IPS-11a (cell line): ENCODE data around the gene RPS23.

Source experiments
- H3K4me3 ChIP-seq: one replicate; pipeline ENCODE4 v1.5.1; 2013; ENCODE audit warnings: low read depth, low read length, control low read depth

Gene RPS23

DNA sequence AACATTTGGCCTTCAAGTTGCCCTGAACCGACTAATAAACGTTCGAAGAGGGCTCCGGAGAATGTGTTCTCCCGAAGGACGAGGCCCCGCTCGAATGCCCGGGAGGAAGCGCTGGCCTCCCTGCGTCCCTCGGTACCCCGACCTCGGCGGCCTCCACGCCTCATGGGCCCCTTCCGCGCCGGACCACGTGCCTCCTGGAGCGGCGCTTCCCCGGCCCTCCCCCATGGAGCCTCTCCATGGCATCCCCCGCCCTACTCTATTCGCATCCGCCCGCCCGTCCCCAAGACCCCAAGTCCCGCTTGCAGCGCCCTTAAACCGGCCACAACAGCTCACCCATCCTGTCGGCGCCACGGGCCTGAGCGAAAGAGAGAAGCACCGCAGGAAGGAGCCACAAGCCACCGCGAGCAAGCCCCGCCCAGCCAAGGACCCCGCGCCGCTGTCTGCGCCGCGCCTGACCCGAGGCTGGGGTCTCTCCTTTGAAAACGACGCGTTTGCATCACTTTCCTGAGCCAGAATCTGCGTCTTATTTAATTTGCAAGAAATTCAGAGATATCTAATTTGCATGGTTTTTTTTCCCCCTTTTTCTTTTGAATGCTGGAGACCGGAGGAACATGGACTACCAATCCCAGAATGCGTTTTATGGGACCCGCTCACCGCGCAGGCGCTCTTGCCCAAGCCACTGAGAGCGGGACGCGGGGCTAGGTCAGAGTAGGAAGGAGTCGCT, at the start of gene RPS23:
RPS23 (minus strand) TSS at position 368 of the 724 bp plus-strand sequence; CDS start at position 337, 31 bp downstream.
- H3K4me3 ChIP-seq: peak within 1 kb of the TSS; percentile 73

DNA sequence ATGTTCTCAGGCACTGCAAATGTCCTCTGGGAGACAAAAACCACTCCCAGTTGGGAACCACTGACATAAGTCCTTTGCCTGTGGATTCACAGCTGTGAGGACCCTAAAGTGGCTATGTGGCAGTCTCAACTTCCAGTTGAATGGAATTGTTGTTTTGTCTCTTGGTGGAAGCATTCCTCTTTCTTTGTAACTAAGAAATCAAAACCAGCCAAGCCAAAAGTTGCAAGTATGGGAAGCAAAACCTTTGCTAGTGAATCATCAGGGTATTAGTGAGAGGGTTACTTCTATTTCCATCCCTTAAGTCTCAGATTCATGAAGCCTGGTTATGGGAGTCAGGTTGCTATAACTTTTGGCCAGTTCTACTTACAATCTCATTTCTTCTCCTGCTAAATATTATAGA, 49.8 kb upstream of the RPS23 start:
- H3K4me3 ChIP-seq: no peak overlapping the region

DNA sequence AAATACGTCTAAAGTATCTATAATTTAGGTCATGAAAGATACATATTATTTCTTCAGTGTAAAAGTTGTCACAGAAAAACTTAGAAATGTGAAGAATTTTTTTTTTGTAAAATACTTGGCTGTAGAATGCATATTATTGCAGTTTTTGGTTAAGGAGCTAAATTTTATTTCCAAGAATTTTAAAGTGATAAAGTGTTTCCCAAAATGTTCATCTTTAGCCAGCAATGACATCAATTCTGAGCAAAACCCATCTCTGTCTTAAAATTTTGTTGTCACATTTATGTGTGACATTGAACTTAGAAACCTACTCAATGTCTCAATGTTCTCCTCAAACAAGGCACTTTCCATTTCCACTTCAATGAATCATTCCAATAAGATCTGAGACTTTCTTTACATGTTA, 47.8 kb upstream of the RPS23 start:
- H3K4me3 ChIP-seq: no peak overlapping the region

DNA sequence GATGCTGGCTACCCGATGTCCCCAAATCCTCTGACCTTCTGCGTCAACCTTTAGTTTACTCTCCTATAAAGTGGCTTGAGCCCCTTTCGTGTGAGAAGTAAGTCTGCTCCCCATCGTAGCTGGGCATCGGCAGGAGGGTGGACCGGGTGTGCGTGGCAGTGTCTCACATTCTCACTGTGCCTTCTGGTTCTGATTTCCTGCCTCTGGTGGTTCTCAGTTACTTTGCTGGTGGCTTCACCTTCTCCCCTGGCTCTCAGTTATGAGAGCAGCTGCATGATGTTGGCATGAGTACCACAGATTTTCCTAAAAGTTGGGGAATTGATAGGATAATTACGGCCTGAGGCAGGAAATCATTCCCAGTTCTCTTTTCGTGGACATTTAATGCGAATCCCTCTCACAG, 47.0 kb upstream of the RPS23 start:
- no peak overlapping the region for H3K4me3 ChIP-seq

DNA sequence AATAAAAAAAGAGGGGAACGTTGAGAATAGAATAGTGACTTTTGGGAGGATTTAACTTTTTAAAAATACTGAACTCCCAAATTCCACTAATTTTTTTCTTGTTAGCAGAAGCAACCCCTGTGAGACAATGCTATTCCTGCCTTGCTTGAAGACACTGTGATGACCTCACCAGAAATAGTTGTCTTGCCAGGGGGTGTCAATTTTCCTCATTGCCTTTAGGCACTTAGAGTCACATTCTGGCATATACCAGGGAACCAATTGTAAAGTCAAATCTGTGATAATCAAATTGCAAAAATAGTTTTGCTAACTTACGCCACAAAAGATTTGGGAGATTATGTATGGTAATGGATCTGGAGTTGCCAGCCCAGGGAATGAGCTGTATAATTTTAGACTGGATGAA, 42.8 kb upstream of the RPS23 start:
- H3K4me3 ChIP-seq: no peak overlapping the region

DNA sequence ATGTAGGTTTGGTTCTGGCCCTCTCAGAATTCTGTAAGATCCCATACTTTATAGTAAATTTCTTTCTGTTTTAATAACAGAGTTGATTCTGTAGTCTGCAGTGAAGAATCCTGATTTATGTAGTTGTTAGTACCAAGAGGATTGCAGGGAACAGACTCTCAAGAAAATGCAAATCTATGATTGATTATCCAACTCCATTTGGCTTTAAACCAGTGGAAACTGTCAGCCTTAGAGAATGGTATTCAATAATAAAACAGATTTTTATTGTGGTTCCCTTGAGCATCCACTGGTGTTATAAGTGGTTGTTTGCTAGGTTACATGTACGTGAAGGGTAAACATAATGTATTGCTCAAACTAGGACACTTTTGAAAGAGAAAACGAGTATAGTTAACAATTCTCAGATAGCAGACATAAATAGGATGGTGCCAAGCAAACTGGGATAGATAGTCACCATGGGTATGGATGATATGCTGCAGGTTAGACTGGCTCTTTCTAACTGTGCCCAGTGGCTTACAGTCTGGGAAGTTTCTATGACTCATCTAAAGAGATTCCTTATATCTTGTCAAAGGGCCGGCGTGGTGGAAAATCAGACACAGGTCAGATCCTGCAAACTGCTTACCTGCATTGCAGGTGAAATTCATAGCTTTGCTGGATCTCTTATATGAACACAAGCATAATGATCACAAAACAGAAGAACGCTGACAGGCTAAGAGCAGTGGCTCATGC, 41.7 kb upstream of the RPS23 start:
- no peak overlapping the region for H3K4me3 ChIP-seq

DNA sequence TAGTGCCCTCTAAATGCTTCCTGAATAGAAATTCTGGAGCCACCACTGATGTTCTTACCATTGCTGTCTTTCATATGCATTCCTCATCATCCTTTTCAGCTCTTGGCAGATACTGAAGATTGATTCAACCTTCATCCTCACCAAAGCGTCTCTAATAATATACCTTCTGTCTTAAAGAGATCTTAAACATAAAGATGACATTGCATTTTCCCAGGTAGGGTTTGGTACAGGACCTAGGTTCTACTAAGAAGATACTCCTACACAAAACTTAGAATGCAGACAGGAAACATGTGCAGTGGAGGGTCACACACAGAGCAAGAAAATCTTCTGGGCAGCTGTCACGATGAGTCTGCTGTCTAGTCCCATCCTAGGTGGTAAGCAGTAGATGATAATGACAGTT, 41.0 kb upstream of the RPS23 start:
- H3K4me3 ChIP-seq: no peak overlapping the region

DNA sequence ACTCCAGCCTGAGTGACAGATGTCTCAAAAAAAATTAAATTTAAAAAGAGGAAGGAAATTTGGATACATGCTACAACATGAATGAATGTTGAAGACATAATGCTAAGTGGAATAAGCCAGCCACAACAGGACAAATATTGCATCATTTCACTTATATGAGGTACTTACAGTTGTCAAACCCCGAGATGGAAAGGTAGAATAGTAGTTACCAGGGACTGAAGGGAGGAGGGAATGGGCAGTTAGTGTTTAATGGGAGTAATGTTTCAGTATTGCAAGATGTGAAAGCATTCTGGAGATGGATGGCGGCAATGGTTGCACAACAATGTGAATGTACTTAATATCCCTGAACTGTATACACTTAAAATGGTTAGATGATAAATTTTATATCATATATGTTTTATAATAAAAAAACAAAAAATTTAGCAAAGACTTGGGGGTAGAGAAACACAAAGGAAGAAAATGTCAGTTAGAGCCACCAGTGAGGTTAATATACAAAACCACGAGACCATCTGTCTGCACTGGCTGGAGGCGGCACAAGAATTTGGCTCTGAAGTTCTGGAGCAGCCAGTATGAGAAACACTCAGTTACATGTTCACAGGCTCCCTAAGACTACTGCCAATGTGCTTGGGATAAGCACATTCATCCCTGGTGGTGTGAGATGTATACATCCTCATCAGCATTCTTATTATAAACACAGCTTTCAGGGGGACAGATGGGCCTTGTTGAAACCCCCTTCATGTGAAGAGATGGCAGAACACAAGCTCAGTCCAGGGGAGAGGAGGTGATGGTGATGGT, 37.0 kb upstream of the RPS23 start:
- H3K4me3 ChIP-seq: no peak overlapping the region

DNA sequence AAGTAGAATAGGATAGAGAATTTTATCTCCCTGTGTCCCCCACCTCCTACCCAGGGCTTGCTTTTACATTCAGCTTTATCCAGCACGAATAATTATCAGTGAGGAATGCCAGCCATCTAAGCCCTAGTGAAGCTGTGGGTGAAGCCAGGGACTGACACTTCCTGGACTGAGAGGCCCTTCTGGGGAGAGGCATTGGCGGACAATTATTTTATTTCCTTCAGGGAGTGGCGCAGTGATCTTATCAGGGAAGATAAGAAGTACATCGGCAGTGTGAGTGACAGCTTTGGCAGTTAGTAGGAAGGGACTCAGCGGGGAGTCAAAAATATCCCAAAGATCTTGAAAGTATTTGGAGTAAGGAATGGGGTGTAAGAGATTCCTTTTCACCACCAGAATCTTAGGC, 34.9 kb upstream of the RPS23 start:
- H3K4me3 ChIP-seq: no peak overlapping the region

DNA sequence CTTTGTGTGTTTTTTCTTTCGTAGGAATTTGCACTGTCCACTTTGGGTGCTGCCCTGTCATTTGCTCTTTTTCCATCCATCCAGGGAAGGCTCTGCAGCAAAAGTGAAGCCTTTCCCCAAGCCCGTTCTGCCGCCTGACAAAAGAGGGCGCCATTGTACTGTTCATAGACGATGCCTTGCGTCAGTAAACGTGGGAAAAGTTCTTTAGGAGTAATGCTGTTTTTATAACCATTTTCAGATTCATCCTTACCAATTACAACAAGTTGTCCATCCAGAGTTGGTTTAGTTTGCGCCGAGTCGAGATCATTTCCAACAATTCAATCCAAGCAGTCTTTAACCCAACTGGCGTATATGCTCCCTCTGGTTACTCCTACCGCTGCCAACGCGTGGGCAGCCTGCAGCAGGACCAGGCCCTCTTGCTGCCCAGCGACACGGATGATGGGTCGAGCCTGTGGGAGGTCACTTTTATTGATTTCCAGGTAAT, 34.3 kb upstream of the RPS23 start:
- H3K4me3 ChIP-seq: no peak overlapping the region

DNA sequence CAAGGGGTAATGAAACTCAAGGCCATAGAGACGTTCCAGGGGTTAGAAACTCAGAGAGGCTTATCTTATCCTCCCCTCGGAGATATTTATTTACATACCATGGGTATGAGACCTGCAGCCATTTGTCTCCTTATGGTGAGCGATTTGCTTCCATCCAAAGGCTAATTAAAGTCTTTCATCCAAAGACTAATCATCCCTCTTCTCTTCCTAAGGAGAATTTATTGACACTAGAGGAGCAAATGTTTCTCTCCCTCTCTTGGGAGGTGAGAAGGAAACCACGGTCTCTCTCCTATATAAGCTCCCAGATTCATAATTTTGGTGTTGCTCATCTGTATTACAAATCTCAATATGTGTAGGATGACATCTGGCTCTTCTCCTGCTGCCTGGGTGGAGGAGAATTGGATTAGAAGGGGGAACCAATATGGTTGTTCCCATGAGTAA, 31.0 kb upstream of the RPS23 start:
- no peak overlapping the region for H3K4me3 ChIP-seq

DNA sequence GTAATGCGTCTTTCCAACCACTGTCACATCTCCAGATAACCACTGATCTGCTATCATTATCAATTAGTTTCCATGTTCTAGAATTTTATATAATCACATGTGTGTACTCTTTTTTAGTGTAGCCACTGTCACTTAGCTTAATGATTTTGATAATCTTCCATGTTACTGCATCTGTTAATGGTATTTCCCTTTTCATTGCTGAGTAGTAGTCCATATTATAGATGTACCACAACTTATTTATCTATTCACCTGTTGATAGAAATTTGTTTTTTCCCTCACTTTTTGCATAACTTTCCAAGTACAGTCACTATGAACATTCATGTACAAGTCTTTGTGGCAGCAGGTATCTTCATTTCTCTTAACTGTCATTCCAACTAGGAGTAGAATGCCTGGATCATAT, 30.3 kb upstream of the RPS23 start:
- no peak overlapping the region for H3K4me3 ChIP-seq

DNA sequence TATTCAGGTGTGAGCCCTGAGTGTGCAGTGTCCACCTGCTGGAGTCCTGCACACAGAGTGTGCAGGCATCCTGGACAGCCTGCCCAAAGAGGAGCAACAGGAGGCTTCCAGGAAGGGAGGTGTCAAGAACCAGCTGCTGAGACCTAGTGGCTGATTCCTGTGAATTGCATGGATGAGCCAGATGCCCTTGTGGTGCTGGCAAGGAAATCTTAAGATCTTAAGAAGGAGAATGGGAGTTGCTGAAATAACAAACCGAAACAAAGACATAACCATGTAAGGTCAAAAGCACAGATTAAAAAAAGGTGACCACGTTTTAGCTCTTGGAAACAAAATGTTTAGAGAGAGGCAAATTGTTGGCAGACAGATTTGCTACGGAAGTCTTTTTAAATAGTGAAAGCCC, 29.3 kb upstream of the RPS23 start:
- H3K4me3 ChIP-seq: no peak overlapping the region

DNA sequence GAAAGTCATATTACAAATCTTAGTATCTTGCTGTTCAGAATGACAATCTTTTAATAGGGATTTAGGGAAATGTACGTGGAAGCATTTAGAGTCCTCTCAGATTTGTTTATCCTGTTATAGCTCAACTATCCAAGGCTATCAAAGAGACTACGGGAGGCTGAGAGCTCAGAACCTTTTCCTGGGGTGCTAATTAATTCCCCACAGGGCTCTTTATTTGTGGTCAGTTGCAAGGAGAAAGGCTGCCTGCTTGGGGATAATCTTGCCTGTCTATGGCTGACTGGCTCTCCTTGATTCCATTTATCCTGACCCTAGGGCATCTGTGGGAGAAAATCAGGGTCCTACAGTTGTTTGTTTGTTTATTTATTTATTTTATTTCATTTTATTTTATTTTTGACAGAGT, 28.0 kb upstream of the RPS23 start:
- H3K4me3 ChIP-seq: no peak overlapping the region

DNA sequence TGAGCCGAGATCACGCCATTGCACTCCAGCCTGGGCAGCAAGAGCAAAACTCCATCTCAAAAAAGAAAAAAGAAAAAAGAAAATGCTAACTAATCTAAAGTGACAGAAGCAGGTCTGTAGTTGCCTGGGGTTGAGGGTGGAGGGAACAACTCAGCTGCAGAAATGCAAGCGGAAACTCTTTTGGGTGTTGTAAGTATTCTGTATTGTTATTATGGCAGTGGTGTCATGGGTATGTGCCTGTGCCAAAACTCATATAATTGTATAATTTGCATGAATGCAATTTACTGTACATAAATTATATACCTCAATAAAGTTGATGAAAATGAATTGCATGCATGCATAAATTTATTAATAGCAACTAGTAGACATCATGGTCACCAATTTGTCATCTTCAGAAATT, 23.0 kb upstream of the RPS23 start:
- no peak overlapping the region for H3K4me3 ChIP-seq

DNA sequence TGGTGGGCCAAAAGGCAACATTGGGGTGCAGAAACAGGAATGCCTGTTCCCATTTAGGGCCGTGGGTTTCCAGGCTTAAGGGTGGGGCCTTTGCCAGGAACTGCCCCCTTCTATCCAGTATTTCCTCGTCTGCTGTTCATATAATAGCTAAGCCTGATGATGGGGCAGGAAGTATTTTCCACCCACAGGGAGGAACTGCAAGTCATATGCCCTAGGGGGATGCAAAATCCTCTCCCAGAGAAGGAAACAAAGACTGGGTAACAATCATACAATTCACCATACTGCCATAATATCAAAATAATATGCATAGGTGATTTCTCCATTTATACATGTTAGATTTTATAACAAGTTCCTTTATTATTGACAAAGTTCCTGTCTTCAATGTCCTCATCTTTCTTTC, 20.5 kb upstream of the RPS23 start:
- H3K4me3 ChIP-seq: no peak overlapping the region

DNA sequence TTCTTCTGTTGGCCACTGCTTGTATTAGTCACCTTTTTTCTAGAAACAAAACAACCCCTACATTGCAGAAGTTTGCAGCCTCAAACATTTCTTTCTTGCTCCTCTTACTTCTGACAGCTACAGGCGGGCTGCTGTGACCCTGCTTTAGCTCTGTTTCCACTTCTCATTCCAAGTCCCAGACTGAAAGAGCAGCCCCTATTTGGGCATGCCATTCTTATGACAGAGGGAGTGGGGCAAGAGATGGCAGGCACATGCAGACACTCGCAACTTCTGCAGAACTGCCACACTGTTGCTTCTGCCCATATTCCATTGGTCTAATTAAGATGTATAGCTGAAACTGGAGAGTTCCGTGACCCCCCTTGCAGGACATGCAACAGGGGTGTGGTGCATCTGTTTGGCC, 19.6 kb upstream of the RPS23 start:
- H3K4me3 ChIP-seq: no peak overlapping the region

DNA sequence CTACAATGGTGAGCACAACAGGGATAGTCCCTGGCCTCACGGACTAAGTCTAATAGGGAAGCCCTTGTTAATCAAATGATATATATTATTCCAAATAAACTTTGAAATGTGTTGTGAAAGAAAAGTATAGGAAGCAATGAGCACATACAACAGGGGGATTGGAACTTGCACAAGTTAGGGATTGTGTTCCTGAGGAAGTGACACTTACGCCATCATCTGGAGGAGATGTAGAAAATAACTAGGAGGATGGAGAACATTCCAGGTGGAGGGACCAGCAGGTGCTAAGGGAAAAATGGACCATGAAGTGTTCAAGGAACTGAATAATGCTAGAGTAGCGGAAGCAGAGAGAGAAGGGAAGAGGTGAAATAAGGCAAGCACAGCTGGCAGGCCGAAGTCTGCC, 18.8 kb upstream of the RPS23 start:
- H3K4me3 ChIP-seq: no peak overlapping the region

DNA sequence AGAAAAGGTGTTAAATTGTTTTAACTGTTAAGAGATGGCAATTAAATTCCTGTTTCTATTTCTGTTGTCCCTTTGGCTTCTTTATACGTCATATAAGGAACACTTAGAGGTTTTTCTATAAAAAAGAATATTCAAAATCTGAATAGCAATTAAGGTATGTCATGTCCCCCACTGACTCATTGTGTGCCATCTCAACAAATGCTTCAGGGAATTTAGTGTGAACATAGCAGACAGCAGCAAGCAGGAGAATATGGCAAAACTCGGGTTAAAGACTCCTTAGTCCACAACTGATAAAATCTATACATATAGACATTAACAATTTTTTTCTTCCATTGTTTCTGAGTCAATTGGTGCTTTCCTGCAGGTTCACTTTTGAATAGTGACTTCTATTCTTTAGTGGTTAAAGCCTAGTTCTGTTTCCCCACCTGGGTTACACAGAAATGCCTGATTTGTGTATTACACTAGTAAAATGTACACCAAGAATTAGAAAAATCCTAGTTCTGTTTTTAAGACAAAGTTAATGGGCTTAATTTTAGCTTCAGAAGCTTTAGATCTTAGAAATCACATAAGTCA, 17.9 kb upstream of the RPS23 start:
- no peak overlapping the region for H3K4me3 ChIP-seq

DNA sequence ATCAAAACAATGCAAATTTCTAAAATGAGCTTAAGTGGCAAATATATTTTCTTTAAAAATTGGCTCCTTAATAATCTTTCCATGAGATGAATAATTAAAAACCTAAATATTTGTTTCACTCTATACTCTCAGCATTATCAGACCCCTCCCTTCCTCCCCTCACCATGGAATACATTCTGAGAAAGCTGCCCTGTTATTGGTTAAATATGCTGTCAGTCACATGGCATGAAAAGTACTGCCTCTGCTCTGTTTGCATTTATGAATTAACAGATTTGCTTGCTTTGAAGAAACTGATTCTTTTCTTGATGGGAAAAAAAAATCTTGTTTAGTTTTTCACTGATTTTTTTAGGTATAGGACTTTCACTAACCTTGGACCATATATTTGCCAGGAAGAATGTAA, 17.0 kb upstream of the RPS23 start:
- H3K4me3 ChIP-seq: no peak overlapping the region

DNA sequence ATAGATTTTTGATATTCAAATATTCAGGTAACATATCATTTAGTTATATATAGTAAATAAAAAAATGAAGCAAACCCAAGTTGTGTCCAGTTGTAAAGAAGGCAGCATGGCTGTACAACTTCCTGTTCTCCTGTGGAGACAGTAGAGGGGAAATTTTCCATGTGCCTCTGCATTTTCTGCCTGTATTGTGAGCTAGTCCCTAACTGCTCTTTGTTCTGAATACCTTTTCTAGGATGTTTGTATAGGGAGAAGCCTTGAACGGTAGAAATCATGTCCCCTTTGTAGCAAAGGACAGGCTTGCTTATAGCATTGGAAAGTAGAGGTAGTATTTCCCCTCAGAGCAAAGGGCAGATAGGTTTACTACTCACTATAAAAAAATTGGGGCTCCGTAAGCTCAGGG, 13.3 kb upstream of the RPS23 start:
- H3K4me3 ChIP-seq: no peak overlapping the region
